SK-N-SH (cell line): Measurements from ENCODE around the gene NTM. TPM values are rescaled to one million over a fixed set of nuclear protein-coding genes. Genes with fewer than 3 reads are reported as not detected.

Experiments
- CTCF ChIA-PET: fragments of 300-600, 350-600 bp; formaldehyde crosslinking; extraction: SDS; loops from one replicate; lab custom pipeline; 2021; lab: Yijun Ruan, JAX
- POLR2A ChIA-PET: fragments of 350-600 bp; sonication (Branson Sonifier 250); formaldehyde crosslinking; extraction: SDS; loops from one replicate; lab custom pipeline; 2020; ENCODE audit warnings: antibody characterized with exemption, inconsistent platforms; lab: Yijun Ruan, JAX
- DNase-seq: peaks from one replicate; pipeline ENCODE4 v3.0.0; 2012
- H2AFZ ChIP-seq: fragments of 200-600 bp; sonication (generic); 2 replicates; pipeline ENCODE4 v1.8.1; 2016; ENCODE audit warnings: antibody characterized with exemption, mild to moderate bottlenecking, low read depth
- H3F3A ChIP-seq: fragments of 200-600 bp; sonication (generic); replicated peaks from 2 replicates; pipeline ENCODE3; 2016; ENCODE audit warnings: antibody characterized with exemption, mild to moderate bottlenecking; ENCODE audit not compliant: insufficient read depth
- H3K27ac ChIP-seq, 2 experiments: fragments of 200-500 bp in 1 of 2; fragments of 200-600 bp in 1 of 2; sonication (Bioruptor generic) in 1 of 2; sonication (generic), shearing (Covaris generic) in 1 of 2; 2 replicates each; pipeline versions ENCODE4 v1.5.1 to v1.6.1; 2014 to 2016; ENCODE audit warnings: low read depth in 2 of 2, inconsistent platforms in 1 of 2, low read length in 1 of 2, mild to moderate bottlenecking in 1 of 2, mixed read lengths in 1 of 2
- H3K27me3 ChIP-seq: fragments of 200-600 bp; sonication (generic), shearing (Covaris generic); 2 replicates; pipeline ENCODE4 v1.6.1; 2016; ENCODE audit warnings: mixed run types; ENCODE audit not compliant: insufficient read depth
- H3K36me3 ChIP-seq, 2 experiments: fragments of 200-500 bp in 1 of 2; fragments of 200-600 bp in 1 of 2; sonication (Bioruptor generic) in 1 of 2; sonication (generic) in 1 of 2; replicated peaks in 1 of 2; 2 replicates each; pipeline versions ENCODE3 to v1.5.1; 2014 to 2016; ENCODE audit warnings: low read length in 1 of 2, mild to moderate bottlenecking in 1 of 2; ENCODE audit not compliant: insufficient read depth in 2 of 2, control insufficient read depth in 1 of 2
- H3K4me1 ChIP-seq, 2 experiments: fragments of 200-500 bp in 1 of 2; fragments of 200-600 bp in 1 of 2; sonication (Bioruptor generic) in 1 of 2; sonication (generic), shearing (Covaris generic) in 1 of 2; 2 replicates each; pipeline versions ENCODE4 v1.5.1 to v1.6.1; 2014 to 2016; ENCODE audit warnings: low read depth in 1 of 2, low read length in 1 of 2, mixed run types in 1 of 2; ENCODE audit not compliant: insufficient read depth in 2 of 2, control insufficient read depth in 1 of 2
- H3K4me2 ChIP-seq: fragments of 200-600 bp; sonication (generic), shearing (Covaris generic); 2 replicates; pipeline ENCODE4 v1.6.1; 2017; ENCODE audit warnings: mixed run types
- H3K4me3 ChIP-seq, 2 experiments: fragments of 200-500 bp in 1 of 2; fragments of 200-600 bp in 1 of 2; sonication (Bioruptor generic) in 1 of 2; sonication (generic), shearing (Covaris generic) in 1 of 2; 2 replicates each; pipeline versions ENCODE4 v1.5.1 to v1.8.1; 2014 to 2016; ENCODE audit warnings: low read depth in 2 of 2, inconsistent platforms in 1 of 2, low read length in 1 of 2, mild to moderate bottlenecking in 1 of 2, mixed read lengths in 1 of 2, moderate library complexity in 1 of 2
- H3K79me2 ChIP-seq: fragments of 200-600 bp; sonication (generic); 2 replicates; pipeline ENCODE4 v1.8.1; 2017; ENCODE audit warnings: mild to moderate bottlenecking; ENCODE audit not compliant: insufficient read depth
- H3K9ac ChIP-seq: fragments of 200-600 bp; sonication (generic); 2 replicates; pipeline ENCODE4 v1.6.1; 2017; ENCODE audit warnings: mixed run types
- H3K9me2 ChIP-seq: fragments of 200-600 bp; sonication (generic); 2 replicates; pipeline ENCODE4 v1.6.1; 2017; ENCODE audit warnings: mixed run types
- H3K9me3 ChIP-seq: fragments of 200-600 bp; sonication (generic); 2 replicates; pipeline ENCODE4 v1.6.1; 2017; ENCODE audit warnings: mixed run types, mild to moderate bottlenecking, moderate library complexity
- H4K20me1 ChIP-seq: fragments of 200-600 bp; sonication (generic); 2 replicates; pipeline ENCODE4 v1.6.1; 2017; ENCODE audit warnings: mild to moderate bottlenecking, mixed run types; ENCODE audit not compliant: insufficient read depth
- EZH2phosphoT487 ChIP-seq: fragments of 200-600 bp; sonication (generic); IDR thresholded peaks from 2 replicates; pipeline ENCODE4 v1.6.1; 2017; ENCODE audit warnings: low read depth, mixed run types, mild to moderate bottlenecking, antibody characterized with exemption, moderate library complexity, borderline replicate concordance
- RFX5 ChIP-seq: IDR thresholded peaks from 2 replicates; pipeline ENCODE4 v1.6.1; 2012; ENCODE audit warnings: mild to moderate bottlenecking, improper control_type of control experiment, low read length
- TCF12 ChIP-seq: IDR thresholded peaks from 2 replicates; pipeline ENCODE4 v1.4.0; 2012
- WGBS: methylation state at CpG from one replicate; pipeline ENCODE4 v1.1.6; 2017; ENCODE audit warnings: low lambda C conversion rate; 5-methylcytosine and 5-hydroxymethylcytosine counted together
- polyA plus RNA-seq, 3 experiments: library from polyadenylated mRNA; depleted of rRNA; stranded (reverse); fragments of >200 nt; gene quantifications; 2 replicates each; pipeline ENCODE4 v1.2.3, GENCODE V29; 2012
- TF ChIP-seq, protein P1 (sequence below): fragments of 150-350 bp; IDR thresholded peaks from 2 replicates; pipeline ENCODE4 v1.6.1; 2016; ENCODE audit warnings: mild to moderate bottlenecking, low read depth, low read length
- TF ChIP-seq, protein P2 (sequence below): IDR thresholded peaks from 2 replicates; pipeline ENCODE4 v1.4.0; 2012; ENCODE audit warnings: low read depth, borderline replicate concordance
- TF ChIP-seq, protein P3 (sequence below): IDR thresholded peaks from 2 replicates; pipeline ENCODE4; 2012

The NTM gene
- polyA plus RNA-seq, 1 of the 3 experiments (the other 2 are of a cell fraction), result 20.0 TPM

DNA sequence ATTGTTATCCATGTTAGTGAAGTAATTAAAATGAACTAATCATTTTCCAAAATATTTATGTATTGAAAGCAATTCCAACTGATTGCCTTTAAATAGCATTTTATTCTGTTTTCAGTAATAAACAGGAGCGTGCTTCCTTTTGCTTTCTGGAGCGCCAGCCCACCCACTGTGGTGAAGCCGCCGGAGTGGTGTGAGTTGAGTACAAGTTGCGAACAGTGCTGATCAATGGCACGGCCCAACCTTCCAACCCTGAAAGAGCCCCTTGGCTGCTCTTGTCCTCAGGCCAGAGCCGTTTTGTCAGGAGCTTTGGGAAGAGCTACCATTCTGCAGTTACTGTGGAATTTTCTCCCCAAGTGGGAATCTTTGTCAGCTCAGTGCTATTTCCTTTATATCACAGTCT is 42.8 kb downstream of the NTM start (continued):
- TF ChIP-seq EZH2phosphoT487, result no peak
- TF ChIP-seq, protein P1, sequence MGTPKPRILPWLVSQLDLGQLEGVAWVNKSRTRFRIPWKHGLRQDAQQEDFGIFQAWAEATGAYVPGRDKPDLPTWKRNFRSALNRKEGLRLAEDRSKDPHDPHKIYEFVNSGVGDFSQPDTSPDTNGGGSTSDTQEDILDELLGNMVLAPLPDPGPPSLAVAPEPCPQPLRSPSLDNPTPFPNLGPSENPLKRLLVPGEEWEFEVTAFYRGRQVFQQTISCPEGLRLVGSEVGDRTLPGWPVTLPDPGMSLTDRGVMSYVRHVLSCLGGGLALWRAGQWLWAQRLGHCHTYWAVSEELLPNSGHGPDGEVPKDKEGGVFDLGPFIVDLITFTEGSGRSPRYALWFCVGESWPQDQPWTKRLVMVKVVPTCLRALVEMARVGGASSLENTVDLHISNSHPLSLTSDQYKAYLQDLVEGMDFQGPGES, result no peak
- TF ChIP-seq, protein P2, sequence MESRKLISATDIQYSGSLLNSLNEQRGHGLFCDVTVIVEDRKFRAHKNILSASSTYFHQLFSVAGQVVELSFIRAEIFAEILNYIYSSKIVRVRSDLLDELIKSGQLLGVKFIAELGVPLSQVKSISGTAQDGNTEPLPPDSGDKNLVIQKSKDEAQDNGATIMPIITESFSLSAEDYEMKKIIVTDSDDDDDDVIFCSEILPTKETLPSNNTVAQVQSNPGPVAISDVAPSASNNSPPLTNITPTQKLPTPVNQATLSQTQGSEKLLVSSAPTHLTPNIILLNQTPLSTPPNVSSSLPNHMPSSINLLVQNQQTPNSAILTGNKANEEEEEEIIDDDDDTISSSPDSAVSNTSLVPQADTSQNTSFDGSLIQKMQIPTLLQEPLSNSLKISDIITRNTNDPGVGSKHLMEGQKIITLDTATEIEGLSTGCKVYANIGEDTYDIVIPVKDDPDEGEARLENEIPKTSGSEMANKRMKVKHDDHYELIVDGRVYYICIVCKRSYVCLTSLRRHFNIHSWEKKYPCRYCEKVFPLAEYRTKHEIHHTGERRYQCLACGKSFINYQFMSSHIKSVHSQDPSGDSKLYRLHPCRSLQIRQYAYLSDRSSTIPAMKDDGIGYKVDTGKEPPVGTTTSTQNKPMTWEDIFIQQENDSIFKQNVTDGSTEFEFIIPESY, result no peak
- no peak for TF ChIP-seq TCF12

GRCh38 chr11:131418189-131418588 is 47.8 kb downstream of the NTM start:
- TF ChIP-seq, protein P3, sequence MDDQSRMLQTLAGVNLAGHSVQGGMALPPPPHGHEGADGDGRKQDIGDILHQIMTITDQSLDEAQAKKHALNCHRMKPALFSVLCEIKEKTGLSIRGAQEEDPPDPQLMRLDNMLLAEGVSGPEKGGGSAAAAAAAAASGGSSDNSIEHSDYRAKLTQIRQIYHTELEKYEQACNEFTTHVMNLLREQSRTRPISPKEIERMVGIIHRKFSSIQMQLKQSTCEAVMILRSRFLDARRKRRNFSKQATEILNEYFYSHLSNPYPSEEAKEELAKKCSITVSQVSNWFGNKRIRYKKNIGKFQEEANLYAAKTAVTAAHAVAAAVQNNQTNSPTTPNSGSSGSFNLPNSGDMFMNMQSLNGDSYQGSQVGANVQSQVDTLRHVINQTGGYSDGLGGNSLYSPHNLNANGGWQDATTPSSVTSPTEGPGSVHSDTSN, result no peak
- TF ChIP-seq, protein P1, result no peak
- TF ChIP-seq, protein P2, result no peak
- no peak for TF ChIP-seq RFX5
- Histone ChIP-seq H3K79me2 (no peaks in the 10 kb centered on the region), H3K4me1 (no peaks in the 10 kb centered on the region), H4K20me1 (no peaks in the 10 kb centered on the region), H3K27me3 (no peaks in the 10 kb centered on the region), H3K36me3 (no peaks in the 10 kb centered on the region), H3K9me2 (no peaks in the 10 kb centered on the region), H3K9me3 (no peaks in the 10 kb centered on the region; the same call in 1 of the 2 replicates), H3K27ac (no peak overlapping the region), H3K4me2 (no peak overlapping the region), H3F3A (no peaks in the 10 kb centered on the region), H2AFZ (no peak overlapping the region), H3K9ac (no peak overlapping the region), H3K4me3 (no peak overlapping the region)
- WGBS, result 36% methylated on average over 4 of the region's 6 CpGs
- ChIA-PET CTCF (no interaction called here), POLR2A (no interaction called here)
- DNase-seq, result no peak
